Natural killer cell (primary cell): Measurements from ENCODE around the gene CCR7. TPM values are rescaled to one million over a fixed set of nuclear protein-coding genes. Genes with fewer than 3 reads are reported as not detected.

ENCODE experiments used
- ATAC-seq, 3 donors: fragments of 150-1000 bp in 2 of 3; fragments of 200-7000 bp in 1 of 3; cut with Tn5 transposase; 1 replicate in 1 of 3; 2 replicates in 2 of 3; pipeline ENCODE4 v1.10.0; 2021; ENCODE audit warnings: mild to moderate bottlenecking in 2 of 3, moderate library complexity in 2 of 3
- DNase-seq, 2 donors: peaks; one replicate each; pipeline versions ENCODE4 v3.0.0 to v3.0.0-alpha.2; 2013 to 2021; ENCODE audit warnings: mixed read lengths in 1 of 2
- H3K27ac ChIP-seq: one replicate; pipeline ENCODE4 v1.5.1; 2013; ENCODE audit warnings: mild to moderate bottlenecking, low read length
- H3K27me3 ChIP-seq: one replicate; pipeline ENCODE4 v1.6.1; 2013; ENCODE audit warnings: low read length; ENCODE audit not compliant: control insufficient read depth, insufficient read depth
- H3K36me3 ChIP-seq: one replicate; pipeline ENCODE4 v1.6.1; 2013; ENCODE audit warnings: low read length; ENCODE audit not compliant: control insufficient read depth, insufficient read depth
- H3K4me1 ChIP-seq: one replicate; pipeline ENCODE4 v1.6.1; 2013; ENCODE audit warnings: low read length; ENCODE audit not compliant: control insufficient read depth, insufficient read depth
- H3K4me3 ChIP-seq: one replicate; pipeline ENCODE4 v1.5.1; 2013; ENCODE audit warnings: low read length
- H3K9me3 ChIP-seq: one replicate; pipeline ENCODE4 v1.6.1; 2013; ENCODE audit warnings: low read length; ENCODE audit not compliant: control insufficient read depth, insufficient read depth
- H3K27ac Mint-ChIP-seq, 2 donors: one replicate each; pipeline ENCODE4 v1.8.0; 2022; ENCODE audit warnings: mild to moderate bottlenecking in 2 of 2, mixed read lengths in 2 of 2, moderate library complexity in 1 of 2
- H3K27me3 Mint-ChIP-seq, 2 donors: one replicate each; pipeline ENCODE4 v1.8.0; 2022; ENCODE audit warnings: low read depth in 2 of 2, mixed read lengths in 2 of 2
- H3K36me3 Mint-ChIP-seq: one replicate; pipeline ENCODE4 v1.8.0; 2022; ENCODE audit warnings: mixed read lengths
- H3K4me1 Mint-ChIP-seq, 2 donors: one replicate each; pipeline ENCODE4 v1.8.0; 2022; ENCODE audit warnings: mixed read lengths in 2 of 2
- H3K4me3 Mint-ChIP-seq: one replicate; pipeline ENCODE4 v1.8.0; 2022; ENCODE audit warnings: mild to moderate bottlenecking, moderate library complexity, mixed read lengths
- H3K9me3 Mint-ChIP-seq, 2 donors: one replicate each; pipeline ENCODE4 v1.8.0; 2022; ENCODE audit warnings: mixed read lengths in 2 of 2
- CTCF ChIP-seq: fragments of 200-600 bp; IDR thresholded peaks from one replicate; pipeline ENCODE4 v1.8.0; 2022; ENCODE audit warnings: antibody characterized with exemption
- WGBS: methylation state at CpG from one replicate; pipeline ENCODE4 v1.1.7; 2013; ENCODE audit warnings: missing lambda C conversion rate; ENCODE audit not compliant: insufficient coverage; 5-methylcytosine and 5-hydroxymethylcytosine counted together
- intact Hi-C: fragments of 100-400 bp; cut with micrococcal nuclease; formaldehyde crosslinking; loops from one replicate; pipeline ENCODE4 v1.14.2; 2022
- total RNA-seq, 4 donors: library from RNA; stranded (reverse); fragments of 120-200 nt in 1 of 4; gene quantifications; one replicate each; pipeline versions ENCODE4 v1.2.3 to v1.2.4, GENCODE V29; 2013 to 2022

CCR7 gene
- total RNA-seq, 3 donors from 2014 or later (not counting 1 experiment from before 2014, with no cell fraction given), result 3.2 to 8.0 (median 6.6) TPM

- Histone ChIP-seq H3K27me3 (peaks cover 7% of the 10 kb centered on the region), H3K9me3 (no peaks in the 10 kb centered on the region), H3K27ac (peak overlapping the region; percentile 65), H3K4me3 (no peak overlapping the region), H3K4me1 (peaks cover 77% of the 10 kb centered on the region), H3K36me3 (no peaks in the 10 kb centered on the region)
- H3K27me3 Mint-ChIP-seq, result peaks cover 0 to 13% of the 10 kb centered on the region in 2 donors
- no peak for TF ChIP-seq CTCF
- intact Hi-C loops, result loop anchor here (5.0 kb wide), 1 partner anchor 220 kb away; no protein-coding TSS in a partner anchor
- H3K27ac Mint-ChIP-seq, result peak overlapping the region; percentile 64 to 87
- no peaks in the 10 kb centered on the region for H3K36me3 Mint-ChIP-seq
- peak overlapping the region; percentile 35 for H3K4me3 Mint-ChIP-seq
- H3K4me1 Mint-ChIP-seq, result peaks cover 43 to 49% of the 10 kb centered on the region in 2 donors
- no peaks in the 10 kb centered on the region for H3K9me3 Mint-ChIP-seq
- DNase-seq, result peak in 1 of 2 donors; percentile 73
- peak in 1 of 3 donors; percentile 24 for ATAC-seq
- WGBS, result 47% methylated on average over 13 of the region's 14 CpGs
These were observed 22.5 kb downstream of the CCR7 start for GRCh38 chr17:40542558-40543411.

- Histone ChIP-seq H3K4me3 (no peak overlapping the region), H3K4me1 (peaks cover 77% of the 10 kb centered on the region), H3K36me3 (no peaks in the 10 kb centered on the region), H3K9me3 (no peaks in the 10 kb centered on the region), H3K27me3 (peaks cover 7% of the 10 kb centered on the region), H3K27ac (peak overlapping the region; percentile 65)
- TF ChIP-seq CTCF, result no peak
- ATAC-seq, result no peak
- WGBS, result 67% methylated on average over 18 of the region's 18 CpGs
- no peaks in the 10 kb centered on the region for H3K36me3 Mint-ChIP-seq
- peak in 1 of 2 donors; percentile 52 for DNase-seq
- peaks cover 38 to 47% of the 10 kb centered on the region in 2 donors for H3K4me1 Mint-ChIP-seq
- H3K4me3 Mint-ChIP-seq, result peak overlapping the region; percentile 74
- H3K27ac Mint-ChIP-seq, result peak overlapping the region; percentile 64 to 87
- intact Hi-C loops, result loop anchor here (1.0 to 5.0 kb wide), 4 partner anchors 18 to 220 kb away; no protein-coding TSS in a partner anchor
- H3K27me3 Mint-ChIP-seq, result peaks cover 0 to 16% of the 10 kb centered on the region in 2 donors
- H3K9me3 Mint-ChIP-seq, result no peaks in the 10 kb centered on the region
These were observed 23.3 kb downstream of the CCR7 start for GRCh38 chr17:40541873-40542557.

GRCh38 chr17:40541060-40541872, 24.0 kb downstream of the CCR7 start:
- no peak for TF ChIP-seq CTCF
- no peaks in the 10 kb centered on the region for H3K36me3 Mint-ChIP-seq
- H3K4me1 Mint-ChIP-seq, result peaks cover 38 to 46% of the 10 kb centered on the region in 2 donors
- peak overlapping the region; percentile 74 for H3K4me3 Mint-ChIP-seq
- DNase-seq, result peak; percentile 67 to 89
- H3K27ac Mint-ChIP-seq, result peak overlapping the region; percentile 64 to 87
- peak; percentile 65 to 86 (median 75) for ATAC-seq
- peaks cover 7% of the 10 kb centered on the region for H3K27me3 ChIP-seq
- H3K9me3 Mint-ChIP-seq, result no peaks in the 10 kb centered on the region
- peaks cover 0 to 20% of the 10 kb centered on the region in 2 donors for H3K27me3 Mint-ChIP-seq
- intact Hi-C loops, result loop anchor here (1.0 to 5.0 kb wide), 4 partner anchors 19 to 219 kb away; no protein-coding TSS in a partner anchor
- H3K9me3 ChIP-seq, result no peaks in the 10 kb centered on the region
- H3K36me3 ChIP-seq, result no peaks in the 10 kb centered on the region
- H3K27ac ChIP-seq, result peak overlapping the region; percentile 65
- no peak overlapping the region for H3K4me3 ChIP-seq
- H3K4me1 ChIP-seq, result peaks cover 81% of the 10 kb centered on the region
- 23% methylated on average over 20 of the region's 20 CpGs for WGBS
